ENCODE data around the gene PTTG1. TPM values are rescaled to one million over a fixed set of nuclear protein-coding genes. Genes with fewer than 3 reads are reported as not detected.

Gene PTTG1
- total RNA-seq, 1 donor from 2014 or later = 17.2 TPM

GRCh38 chr5:160468363-160468975 lies 46.8 kb downstream of the PTTG1 start:
- peak overlapping the region; percentile 45 to 57 (median 49) for H3K4me3 ChIP-seq (ENCODE audit: low read length in 3 of 3)
- H3K4me1 ChIP-seq (ENCODE audit: control insufficient read depth in 3 of 3, insufficient read depth in 3 of 3, low read length in 3 of 3) = peaks cover 6 to 10% (median 9%) of the 10 kb centered on the region in 3 donors
- no peak overlapping the region for H3K27ac ChIP-seq (ENCODE audit: low read depth, low read length)
- H3K9ac ChIP-seq (ENCODE audit: low read depth in 1 of 3, low read length in 3 of 3) = no peak overlapping the region
- no peaks in the 10 kb centered on the region for H3K27me3 ChIP-seq (ENCODE audit: control insufficient read depth in 3 of 3, insufficient read depth in 3 of 3, low read length in 3 of 3)
- no peaks in the 10 kb centered on the region for H3K36me3 ChIP-seq (ENCODE audit: control insufficient read depth in 3 of 3, insufficient read depth in 3 of 3, low read length in 3 of 3)
- H3K9me3 ChIP-seq (ENCODE audit: control insufficient read depth in 3 of 3, low read length in 3 of 3) = no peaks in the 10 kb centered on the region

GRCh38 chr5:160469156-160470144 lies 47.8 kb downstream of the PTTG1 start:
- H3K36me3 ChIP-seq (ENCODE audit: control insufficient read depth in 3 of 3, insufficient read depth in 3 of 3, low read length in 3 of 3) = no peaks in the 10 kb centered on the region
- peaks cover 6 to 9% (median 7%) of the 10 kb centered on the region in 3 donors for H3K4me1 ChIP-seq (ENCODE audit: control insufficient read depth in 3 of 3, insufficient read depth in 3 of 3, low read length in 3 of 3)
- no peak overlapping the region for H3K27ac ChIP-seq (ENCODE audit: low read depth, low read length)
- H3K4me3 ChIP-seq (ENCODE audit: low read length in 3 of 3) = no peak overlapping the region
- H3K9me3 ChIP-seq (ENCODE audit: control insufficient read depth in 3 of 3, low read length in 3 of 3) = no peaks in the 10 kb centered on the region
- no peaks in the 10 kb centered on the region for H3K27me3 ChIP-seq (ENCODE audit: control insufficient read depth in 3 of 3, insufficient read depth in 3 of 3, low read length in 3 of 3)
- no peak overlapping the region for H3K9ac ChIP-seq (ENCODE audit: low read depth in 1 of 3, low read length in 3 of 3)

- Histone ChIP-seq H3K4me1 (ENCODE audit: control insufficient read depth in 3 of 3, insufficient read depth in 3 of 3, low read length in 3 of 3) (peaks cover 6 to 9% (median 7%) of the 10 kb centered on the region in 3 donors), H3K36me3 (ENCODE audit: control insufficient read depth in 3 of 3, insufficient read depth in 3 of 3, low read length in 3 of 3) (no peaks in the 10 kb centered on the region), H3K9ac (ENCODE audit: low read depth in 1 of 3, low read length in 3 of 3) (no peak overlapping the region), H3K27ac (ENCODE audit: low read depth, low read length) (no peak overlapping the region), H3K27me3 (ENCODE audit: control insufficient read depth in 3 of 3, insufficient read depth in 3 of 3, low read length in 3 of 3) (peaks cover 0 to 2% (median 0%) of the 10 kb centered on the region in 3 donors), H3K9me3 (ENCODE audit: control insufficient read depth in 3 of 3, low read length in 3 of 3) (no peaks in the 10 kb centered on the region), H3K4me3 (ENCODE audit: low read length in 3 of 3) (no peak overlapping the region)
These were observed 49.0 kb downstream of the PTTG1 start for GRCh38 chr5:160470437-160471361.

GRCh38 chr5:160471761-160472160 lies 50.1 kb downstream of the PTTG1 start:
- Histone ChIP-seq H3K4me1 (ENCODE audit: control insufficient read depth in 3 of 3, insufficient read depth in 3 of 3, low read length in 3 of 3) (peaks cover 6 to 9% (median 7%) of the 10 kb centered on the region in 3 donors), H3K36me3 (ENCODE audit: control insufficient read depth in 3 of 3, insufficient read depth in 3 of 3, low read length in 3 of 3) (no peaks in the 10 kb centered on the region), H3K27me3 (ENCODE audit: control insufficient read depth in 3 of 3, insufficient read depth in 3 of 3, low read length in 3 of 3) (peaks cover 0 to 2% (median 0%) of the 10 kb centered on the region in 3 donors), H3K9ac (ENCODE audit: low read depth in 1 of 3, low read length in 3 of 3) (no peak overlapping the region), H3K4me3 (ENCODE audit: low read length in 3 of 3) (no peak overlapping the region), H3K27ac (ENCODE audit: low read depth, low read length) (no peak overlapping the region), H3K9me3 (ENCODE audit: control insufficient read depth in 3 of 3, low read length in 3 of 3) (no peaks in the 10 kb centered on the region)

- Histone ChIP-seq H3K4me1 (ENCODE audit: control insufficient read depth in 3 of 3, insufficient read depth in 3 of 3, low read length in 3 of 3) (peaks cover under 1 to 7% (median 5%) of the 10 kb centered on the region in 3 donors), H3K4me3 (ENCODE audit: low read length in 3 of 3) (no peak overlapping the region), H3K36me3 (ENCODE audit: control insufficient read depth in 3 of 3, insufficient read depth in 3 of 3, low read length in 3 of 3) (no peaks in the 10 kb centered on the region), H3K9me3 (ENCODE audit: control insufficient read depth in 3 of 3, low read length in 3 of 3) (no peaks in the 10 kb centered on the region), H3K9ac (ENCODE audit: low read depth in 1 of 3, low read length in 3 of 3) (no peak overlapping the region), H3K27me3 (ENCODE audit: control insufficient read depth in 3 of 3, insufficient read depth in 3 of 3, low read length in 3 of 3) (peaks cover 0 to 2% (median 0%) of the 10 kb centered on the region in 3 donors), H3K27ac (ENCODE audit: low read depth, low read length) (no peak overlapping the region)
These were observed 50.8 kb downstream of the PTTG1 start for GRCh38 chr5:160472482-160472881.

GRCh38 chr5:160473681-160474080 lies 52.0 kb downstream of the PTTG1 start:
- Histone ChIP-seq H3K36me3 (ENCODE audit: control insufficient read depth in 3 of 3, insufficient read depth in 3 of 3, low read length in 3 of 3) (no peaks in the 10 kb centered on the region), H3K27me3 (ENCODE audit: control insufficient read depth in 3 of 3, insufficient read depth in 3 of 3, low read length in 3 of 3) (peaks cover 0 to 2% (median 0%) of the 10 kb centered on the region in 3 donors), H3K9ac (ENCODE audit: low read depth in 1 of 3, low read length in 3 of 3) (no peak overlapping the region), H3K27ac (ENCODE audit: low read depth, low read length) (no peak overlapping the region), H3K4me3 (ENCODE audit: low read length in 3 of 3) (no peak overlapping the region), H3K9me3 (ENCODE audit: control insufficient read depth in 3 of 3, low read length in 3 of 3) (no peaks in the 10 kb centered on the region), H3K4me1 (ENCODE audit: control insufficient read depth in 3 of 3, insufficient read depth in 3 of 3, low read length in 3 of 3) (peaks cover 0 to 3% (median 0%) of the 10 kb centered on the region in 3 donors)

GRCh38 chr5:160474084-160474483 lies 52.4 kb downstream of the PTTG1 start:
- Histone ChIP-seq H3K27ac (ENCODE audit: low read depth, low read length) (no peak overlapping the region), H3K9ac (ENCODE audit: low read depth in 1 of 3, low read length in 3 of 3) (no peak overlapping the region), H3K36me3 (ENCODE audit: control insufficient read depth in 3 of 3, insufficient read depth in 3 of 3, low read length in 3 of 3) (no peaks in the 10 kb centered on the region), H3K4me1 (ENCODE audit: control insufficient read depth in 3 of 3, insufficient read depth in 3 of 3, low read length in 3 of 3) (peaks cover 0 to 3% (median 0%) of the 10 kb centered on the region in 3 donors), H3K27me3 (ENCODE audit: control insufficient read depth in 3 of 3, insufficient read depth in 3 of 3, low read length in 3 of 3) (peaks cover 0 to 4% (median 0%) of the 10 kb centered on the region in 3 donors), H3K4me3 (ENCODE audit: low read length in 3 of 3) (no peak overlapping the region), H3K9me3 (ENCODE audit: control insufficient read depth in 3 of 3, low read length in 3 of 3) (no peaks in the 10 kb centered on the region)

- Histone ChIP-seq H3K4me3 (ENCODE audit: low read length in 3 of 3) (no peak overlapping the region), H3K9me3 (ENCODE audit: control insufficient read depth in 3 of 3, low read length in 3 of 3) (no peaks in the 10 kb centered on the region), H3K9ac (ENCODE audit: low read depth in 1 of 3, low read length in 3 of 3) (no peak overlapping the region), H3K4me1 (ENCODE audit: control insufficient read depth in 3 of 3, insufficient read depth in 3 of 3, low read length in 3 of 3) (peaks cover 0 to 3% (median 0%) of the 10 kb centered on the region in 3 donors), H3K27me3 (ENCODE audit: control insufficient read depth in 3 of 3, insufficient read depth in 3 of 3, low read length in 3 of 3) (peaks cover 0 to 5% (median 0%) of the 10 kb centered on the region in 3 donors), H3K27ac (ENCODE audit: low read depth, low read length) (no peak overlapping the region), H3K36me3 (ENCODE audit: control insufficient read depth in 3 of 3, insufficient read depth in 3 of 3, low read length in 3 of 3) (no peaks in the 10 kb centered on the region)
These were observed 54.3 kb downstream of the PTTG1 start for GRCh38 chr5:160475864-160476438.

- Histone ChIP-seq H3K36me3 (ENCODE audit: control insufficient read depth in 3 of 3, insufficient read depth in 3 of 3, low read length in 3 of 3) (no peaks in the 10 kb centered on the region), H3K9ac (ENCODE audit: low read depth in 1 of 3, low read length in 3 of 3) (no peak overlapping the region), H3K27me3 (ENCODE audit: control insufficient read depth in 3 of 3, insufficient read depth in 3 of 3, low read length in 3 of 3) (peaks cover 0 to 5% (median 0%) of the 10 kb centered on the region in 3 donors), H3K27ac (ENCODE audit: low read depth, low read length) (no peak overlapping the region), H3K9me3 (ENCODE audit: control insufficient read depth in 3 of 3, low read length in 3 of 3) (no peaks in the 10 kb centered on the region), H3K4me3 (ENCODE audit: low read length in 3 of 3) (no peak overlapping the region), H3K4me1 (ENCODE audit: control insufficient read depth in 3 of 3, insufficient read depth in 3 of 3, low read length in 3 of 3) (no peaks in the 10 kb centered on the region)
These were observed 55.8 kb downstream of the PTTG1 start for GRCh38 chr5:160477266-160477970.

All from skeletal muscle tissue (tissue), 4 donors.